Activated gamma-delta T cell treated with Interleukin-2 at 50 U/mL for 16 hours (primary cell): ENCODE measurements around the gene NUDT3.
"Not testable (repeated sequence)": the region's sequence is repeated elsewhere in the genome, so short reads cannot be mapped to it uniquely, and the experiment has no call there.

Experiments used
- DNase-seq: peaks from one replicate; pipeline ENCODE4 v3.0.0-alpha.2; 2020

Gene NUDT3

DNA sequence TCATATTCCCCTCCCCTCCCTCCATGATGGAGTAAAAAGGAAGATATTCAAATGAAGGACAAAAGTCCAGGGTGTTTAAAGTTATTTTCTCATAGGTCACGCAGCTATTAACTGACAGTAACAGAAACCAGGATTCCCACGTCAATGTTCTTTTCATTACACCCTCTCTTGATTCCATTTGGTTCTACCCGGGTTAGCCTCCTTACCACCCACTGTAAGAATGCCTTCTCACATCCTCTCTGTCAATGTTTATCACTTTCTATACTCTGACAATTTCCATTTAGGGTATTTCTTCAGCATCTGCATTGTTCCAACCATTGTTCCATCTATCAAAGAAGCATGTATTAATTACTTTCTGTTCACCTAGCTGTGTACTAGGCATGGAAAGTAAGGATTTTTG lies 52.1 kb downstream of the NUDT3 start:
- DNase-seq, result no peak

DNA sequence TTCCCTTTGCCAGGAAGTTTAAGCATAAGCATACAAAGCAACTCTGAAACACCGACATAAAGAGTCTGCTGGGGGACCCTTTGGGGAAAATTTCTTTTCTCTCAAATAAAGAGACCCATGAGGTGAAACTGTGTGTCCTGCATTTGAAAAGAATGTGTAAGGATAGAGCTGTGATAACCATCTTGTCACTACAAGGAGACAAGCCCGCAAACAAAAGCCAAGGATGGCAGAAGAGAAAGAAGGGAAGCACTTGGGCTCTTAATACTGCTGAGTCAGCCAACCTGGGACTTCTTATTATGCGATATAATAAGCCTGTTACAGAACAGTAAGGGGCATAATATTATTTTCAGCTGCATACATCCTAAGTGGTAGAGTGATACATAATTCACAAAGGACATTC lies 52.5 kb downstream of the NUDT3 start:
- no peak for DNase-seq

DNA sequence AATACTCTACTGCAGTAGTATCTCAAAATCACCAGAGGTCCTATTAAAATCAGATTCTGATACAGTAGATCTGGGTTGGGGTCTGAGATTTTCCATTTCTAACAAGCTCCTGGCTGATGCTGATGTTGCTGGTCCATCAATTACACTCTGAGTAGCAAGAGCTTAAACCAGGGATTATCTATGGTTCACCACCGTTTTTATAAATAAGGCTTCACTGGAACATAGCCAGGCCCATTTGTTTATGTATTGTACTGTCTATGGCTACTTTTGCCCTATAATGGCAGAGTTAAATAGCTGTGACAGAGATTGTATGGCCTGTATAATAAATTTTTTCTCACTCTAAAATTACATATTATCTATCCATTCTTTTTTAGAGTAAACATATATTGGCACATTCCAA lies 53.0 kb downstream of the NUDT3 start:
- DNase-seq, result no peak

DNA sequence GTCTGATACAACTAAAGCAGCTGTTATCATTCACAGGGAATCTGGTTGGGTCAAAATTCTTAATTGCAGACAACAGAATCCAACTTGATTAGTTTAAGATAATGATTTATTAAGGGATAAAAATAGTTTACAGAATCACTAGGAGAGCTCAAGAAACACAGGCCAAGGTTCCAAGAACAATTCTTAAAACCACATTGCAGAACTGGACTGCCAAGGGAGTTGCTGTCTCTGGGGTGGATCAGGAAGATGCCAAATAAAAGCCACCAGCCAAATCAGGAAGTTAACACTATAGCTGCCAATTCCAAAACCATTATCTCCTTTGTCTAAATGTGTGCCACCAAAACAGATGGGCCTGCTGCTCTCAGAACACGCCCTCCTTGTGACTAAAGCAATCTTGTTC lies 53.7 kb downstream of the NUDT3 start:
- DNase-seq, result no peak

DNA sequence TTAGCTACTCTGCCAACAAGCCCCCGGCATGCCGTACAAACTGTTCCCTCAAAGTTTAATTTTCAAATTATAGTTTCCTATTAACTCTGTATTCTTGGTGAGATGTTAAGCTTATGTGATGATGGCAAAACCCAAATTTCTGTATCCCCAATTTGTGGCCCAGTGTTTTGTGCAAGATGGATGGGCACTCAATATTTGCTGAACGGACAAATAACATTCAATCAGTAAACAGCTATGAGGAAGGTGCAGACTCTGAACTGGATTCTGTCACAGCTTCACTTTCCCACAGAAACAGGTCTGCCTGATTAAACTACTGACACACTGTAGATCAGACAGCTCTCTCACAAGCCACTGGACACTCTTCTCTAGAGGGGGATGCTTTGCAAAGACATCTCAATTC lies 54.1 kb downstream of the NUDT3 start:
- DNase-seq, result no peak

DNA sequence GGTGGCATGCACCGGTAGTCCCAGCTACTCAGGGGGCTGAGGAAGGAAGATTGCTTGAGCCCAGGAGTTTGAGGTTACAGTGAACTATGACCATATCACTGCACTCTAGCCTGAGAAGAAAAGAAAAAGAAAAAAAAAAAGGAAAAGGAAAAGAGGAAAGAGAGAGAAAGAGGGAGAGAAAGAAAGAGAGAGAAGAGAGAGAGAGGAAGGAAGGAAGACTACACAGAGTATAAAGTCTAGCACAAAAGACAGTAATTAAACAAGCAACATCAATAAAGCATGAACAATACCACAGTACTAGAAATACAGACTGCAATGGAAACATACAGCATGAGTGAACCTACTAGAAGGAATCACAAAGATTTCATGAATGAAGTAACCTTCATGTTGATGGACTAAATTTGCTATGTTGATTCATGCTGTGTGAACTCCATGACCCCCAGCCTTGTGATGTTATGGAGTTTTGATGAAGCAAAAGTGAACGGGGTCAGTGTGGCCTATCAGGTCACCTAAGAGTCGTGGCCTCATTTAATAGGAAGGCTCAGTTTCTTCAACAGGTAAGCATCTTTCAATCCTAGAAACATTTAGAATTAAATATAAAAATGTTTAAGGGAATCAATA lies 57.6 kb downstream of the NUDT3 start:
- no peak for DNase-seq

DNA sequence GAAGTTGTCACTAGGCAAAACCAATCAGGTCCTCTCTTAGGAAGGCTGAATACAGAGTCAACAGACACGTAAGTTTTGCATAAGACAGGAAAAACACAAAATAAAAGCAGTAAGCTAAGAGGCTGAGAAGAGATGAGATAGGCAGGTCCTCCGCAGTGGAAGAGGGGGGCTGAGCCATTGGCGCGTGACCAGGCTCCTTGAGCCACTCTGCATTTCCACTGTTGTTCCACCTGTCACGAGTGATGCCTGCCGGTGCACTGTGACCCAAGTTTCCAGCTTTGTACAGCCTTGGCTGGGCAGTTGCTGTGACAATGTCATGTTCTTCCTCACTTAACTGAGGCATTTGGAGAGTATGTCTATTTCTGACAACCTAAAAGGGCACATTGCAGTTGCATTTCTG lies 58.6 kb downstream of the NUDT3 start:
- no peak for DNase-seq

DNA sequence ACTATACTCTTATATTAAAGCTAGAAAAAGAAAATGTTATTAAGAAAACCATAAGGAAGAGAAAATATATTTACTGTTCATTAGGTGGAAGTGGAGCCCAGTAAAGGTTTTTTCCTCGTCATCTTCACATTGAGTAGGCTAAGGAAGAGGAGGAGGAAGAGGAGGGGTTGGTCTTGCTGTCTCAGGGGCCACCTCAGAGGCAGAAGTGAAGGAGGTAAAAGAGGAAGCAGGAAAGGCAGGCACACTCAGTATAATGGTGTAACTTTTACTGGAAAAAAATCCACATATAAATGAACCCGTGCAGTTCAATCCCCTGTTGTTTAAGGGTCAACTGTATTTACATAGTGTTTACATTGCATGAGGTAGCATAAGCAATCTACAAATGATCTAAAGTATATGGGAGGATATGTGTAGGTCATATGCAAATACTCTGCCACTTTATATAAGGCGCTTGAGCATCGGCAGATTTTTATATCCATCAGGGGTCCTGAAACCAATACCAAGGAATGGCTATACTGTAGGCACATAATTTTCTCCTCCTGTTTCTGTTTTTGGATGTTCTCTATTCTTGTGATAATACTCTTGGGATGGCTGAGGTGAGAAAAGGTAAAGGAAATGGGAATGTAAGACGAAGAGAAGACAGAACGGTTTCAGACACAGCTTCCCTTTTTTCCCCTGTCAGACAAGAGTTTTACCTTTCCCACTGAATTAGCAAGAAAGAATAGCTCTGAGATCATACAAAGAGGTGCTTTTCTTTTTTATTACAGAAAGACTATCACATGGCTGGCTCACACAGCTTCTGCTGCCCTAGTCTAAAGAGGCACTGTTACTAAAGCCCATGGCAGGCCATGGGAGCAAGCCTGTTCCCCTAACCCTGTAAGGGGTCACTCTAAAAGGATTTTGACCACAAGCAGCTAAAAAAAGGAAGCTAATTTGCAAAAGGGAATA lies 59.9 kb downstream of the NUDT3 start:
- DNase-seq, result no peak

DNA sequence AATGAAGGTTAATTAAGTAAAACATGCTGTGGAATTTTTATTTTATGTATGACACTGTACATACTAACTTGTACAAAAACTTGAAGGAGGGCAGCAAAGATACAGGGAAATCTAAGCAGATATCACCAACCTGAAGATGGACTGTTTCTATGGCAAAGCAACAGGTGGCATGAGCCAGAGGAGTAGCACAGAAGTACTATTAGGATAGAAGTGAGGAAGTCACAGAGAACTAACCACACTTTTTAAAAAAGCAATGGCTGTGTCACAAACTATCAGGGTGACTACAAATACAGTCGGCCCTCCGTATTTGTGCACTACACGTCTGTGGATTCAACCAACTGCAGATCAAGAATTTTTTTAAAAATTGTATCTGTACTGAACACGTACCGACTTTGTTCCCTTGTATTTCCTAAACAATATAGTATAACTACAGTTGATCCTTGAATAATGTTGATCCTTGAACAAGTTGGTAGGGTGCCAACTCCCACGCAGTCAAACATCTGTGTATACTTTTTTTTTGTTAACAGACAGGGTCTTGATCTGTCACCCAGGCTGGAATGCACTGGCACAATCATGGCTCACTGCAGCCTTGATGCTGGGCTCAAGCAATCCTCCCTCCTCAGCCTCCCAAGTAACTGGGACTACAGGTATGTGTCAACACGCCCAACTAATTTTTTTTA lies 61.0 kb downstream of the NUDT3 start:
- no peak for DNase-seq

DNA sequence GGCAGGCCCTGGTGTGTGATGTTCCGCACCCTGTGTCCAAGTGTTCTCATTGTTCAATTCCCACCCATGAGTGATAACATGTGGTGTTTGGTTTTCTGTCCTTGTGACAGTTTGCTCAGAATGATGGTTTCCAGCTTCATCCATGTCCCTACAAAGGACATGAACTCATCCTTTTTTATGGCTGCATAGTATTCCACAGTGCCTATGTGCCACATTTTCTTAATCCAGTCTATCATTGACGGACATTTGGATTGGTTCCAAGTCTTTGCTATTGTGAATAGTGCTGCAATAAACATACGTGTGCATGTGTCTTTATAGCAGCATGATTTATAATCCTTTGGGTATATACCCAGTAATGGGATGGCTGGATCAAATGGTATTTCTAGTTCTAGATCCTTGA lies 62.7 kb downstream of the NUDT3 start:
- DNase-seq, result not testable (repeated sequence)

DNA sequence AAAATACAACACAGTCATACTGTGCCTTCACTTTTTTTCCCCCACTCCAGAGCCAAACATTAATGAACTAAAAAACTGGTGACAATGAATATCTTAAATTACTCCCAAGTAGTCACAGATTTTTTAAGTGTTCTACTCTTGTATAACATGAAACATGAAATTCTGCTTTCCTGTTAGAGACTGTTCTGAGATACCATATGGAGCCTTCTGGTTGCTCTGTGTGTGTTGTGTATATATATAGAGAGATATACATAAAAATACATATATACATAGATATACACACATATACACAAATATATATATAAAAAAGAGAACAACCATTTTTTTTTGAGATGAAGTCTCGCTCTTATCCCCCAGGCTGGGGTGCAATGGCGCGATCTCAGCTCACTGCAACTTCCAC lies 63.5 kb downstream of the NUDT3 start:
- no peak for DNase-seq

DNA sequence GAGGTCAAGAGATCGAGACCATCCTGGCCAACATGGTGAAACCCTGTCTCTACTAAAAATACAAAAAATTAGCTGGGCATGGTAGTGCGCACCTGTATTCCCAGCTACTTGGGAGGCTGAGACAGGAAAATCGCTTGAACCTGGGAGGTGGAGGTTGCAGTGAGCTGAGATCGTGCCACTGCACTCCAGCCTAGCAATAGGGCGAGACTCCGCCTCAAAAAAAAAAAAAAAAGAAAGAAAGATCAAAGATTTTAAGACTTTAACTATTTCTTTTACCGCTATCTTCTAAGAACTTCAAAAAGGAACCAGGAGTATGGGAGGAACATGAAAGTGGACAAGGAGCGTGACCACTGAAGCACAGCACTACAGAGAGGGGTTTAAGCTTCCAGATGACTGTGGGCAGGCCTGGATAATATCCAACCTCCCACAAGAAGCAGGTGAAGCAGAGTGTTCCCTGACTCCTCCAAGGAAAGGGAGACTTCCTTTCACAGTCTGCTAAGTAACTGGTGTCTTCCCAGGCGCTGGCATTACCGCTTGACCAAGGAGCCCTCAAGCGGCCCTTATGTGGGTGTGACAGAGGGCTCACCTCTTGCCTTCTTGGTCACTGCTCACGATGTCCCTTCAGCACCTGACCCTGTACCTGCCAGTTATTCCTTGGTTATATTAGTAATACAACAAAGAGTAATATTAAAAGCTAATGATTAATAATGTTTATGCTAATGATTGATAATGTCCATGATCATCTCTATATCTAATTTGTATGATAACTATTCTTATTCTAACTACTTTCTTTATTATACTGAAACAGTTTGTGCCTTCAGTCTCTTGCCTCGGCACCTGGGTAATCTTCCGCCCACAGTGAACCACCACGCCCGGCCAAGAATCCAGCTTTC lies 64.9 kb downstream of the NUDT3 start:
- not testable (repeated sequence) for DNase-seq

DNA sequence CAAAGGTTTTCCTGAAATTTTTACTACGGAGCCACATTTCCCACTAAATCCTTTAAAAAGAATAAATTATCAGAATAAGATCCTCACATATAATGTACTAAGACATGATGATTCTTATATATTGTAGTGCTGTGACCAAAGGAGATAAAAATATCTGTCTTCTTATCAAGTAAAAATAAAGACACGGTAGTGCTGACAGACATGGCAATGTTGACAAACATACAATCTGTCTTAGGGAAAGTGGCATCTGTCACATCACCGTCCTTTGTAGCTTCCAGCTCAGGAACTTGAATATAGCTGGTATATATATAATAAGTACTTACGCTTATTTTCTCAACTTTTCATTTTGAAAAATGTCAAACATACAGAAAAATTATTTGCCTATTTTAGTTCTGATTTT lies 66.8 kb downstream of the NUDT3 start:
- DNase-seq, result no peak

DNA sequence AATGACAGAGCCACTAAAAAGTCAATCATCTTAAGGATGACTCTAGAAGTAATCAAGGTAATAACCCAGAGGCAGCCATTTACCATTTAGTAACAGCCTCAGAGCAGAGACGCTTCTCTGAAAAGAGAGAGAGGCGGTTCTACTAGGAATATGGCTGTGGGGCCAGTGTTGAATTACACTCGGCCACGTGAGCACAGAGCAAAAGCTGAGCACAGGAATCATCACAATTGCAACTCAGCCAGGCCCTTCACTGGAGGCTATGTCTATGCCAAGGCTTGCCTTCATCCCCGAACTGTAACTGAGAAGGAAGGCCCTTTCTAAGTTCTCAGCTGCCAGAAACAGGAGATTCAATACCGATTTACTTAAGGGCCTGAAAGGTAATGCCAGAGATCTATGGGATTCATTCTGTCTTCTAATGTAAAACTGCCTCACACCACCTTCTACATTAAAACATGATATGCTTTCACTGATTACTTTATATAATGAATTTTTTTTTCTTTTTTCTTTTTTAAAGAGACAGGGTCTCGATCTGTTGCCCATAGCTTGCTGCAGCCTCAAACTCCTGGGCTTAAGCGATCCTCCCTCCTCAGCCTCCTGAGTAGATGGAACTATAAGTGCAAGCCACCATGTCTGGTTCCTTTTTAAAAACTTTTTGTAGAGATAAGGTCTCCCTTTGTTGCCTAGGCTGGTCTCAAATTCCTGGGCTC lies 67.6 kb downstream of the NUDT3 start:
- DNase-seq, result no peak

DNA sequence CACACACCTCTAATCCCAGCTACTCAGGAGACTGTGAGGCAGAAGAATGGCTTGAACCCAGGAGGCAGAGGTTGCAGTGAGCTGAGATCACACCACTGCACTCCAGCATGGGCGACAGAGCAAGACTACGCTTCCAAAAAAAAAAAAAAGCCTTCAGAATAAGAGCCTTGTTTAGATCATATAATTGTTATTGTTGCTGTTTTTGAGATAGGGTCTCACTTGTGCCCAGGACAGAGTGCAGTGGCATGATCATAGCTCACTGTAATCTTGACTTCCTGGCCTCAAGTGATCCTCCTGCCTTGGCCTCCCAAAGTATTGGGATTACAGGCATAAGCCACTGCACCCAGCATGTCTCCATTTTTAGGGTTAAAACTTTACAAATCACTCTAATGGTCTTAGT lies 68.2 kb downstream of the NUDT3 start:
- not testable (repeated sequence) for DNase-seq

DNA sequence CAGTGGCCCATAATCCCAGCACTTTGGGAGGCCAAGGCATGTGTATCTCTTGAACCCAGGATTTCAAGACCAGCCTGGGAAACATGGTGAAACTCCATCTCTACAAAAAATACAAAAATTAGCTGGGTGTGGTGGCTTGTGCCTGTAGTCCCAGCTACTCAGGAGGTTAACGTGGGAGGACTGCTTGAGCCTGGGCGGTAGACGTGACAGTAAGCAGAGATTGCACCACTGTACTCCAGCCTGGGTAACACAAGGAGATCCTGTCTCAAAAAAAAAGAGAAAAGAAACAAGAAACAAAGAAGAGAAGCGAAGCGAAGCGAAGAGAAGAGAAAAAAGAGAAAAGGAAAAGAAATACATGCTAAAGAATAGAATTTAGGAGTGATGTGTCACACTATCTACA lies 69.2 kb downstream of the NUDT3 start:
- DNase-seq, result no peak

DNA sequence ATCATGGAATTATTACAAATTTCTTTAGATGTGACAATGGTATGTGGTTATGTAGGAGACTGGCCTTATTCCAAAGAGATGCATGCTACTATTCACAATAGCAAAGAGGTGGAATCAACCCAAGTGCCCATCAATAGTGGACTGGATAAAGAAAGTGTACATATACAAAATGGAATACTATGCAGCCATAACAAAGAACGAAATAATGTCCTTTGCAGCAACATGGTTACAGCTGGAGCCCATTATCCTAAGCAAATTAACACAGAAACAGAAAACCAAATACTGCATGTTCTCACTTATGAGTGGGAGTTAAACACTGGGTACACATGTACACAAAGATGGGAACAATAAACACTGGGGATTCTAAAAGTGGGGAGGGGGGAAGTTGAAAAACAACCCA lies 69.7 kb downstream of the NUDT3 start:
- no peak for DNase-seq

DNA sequence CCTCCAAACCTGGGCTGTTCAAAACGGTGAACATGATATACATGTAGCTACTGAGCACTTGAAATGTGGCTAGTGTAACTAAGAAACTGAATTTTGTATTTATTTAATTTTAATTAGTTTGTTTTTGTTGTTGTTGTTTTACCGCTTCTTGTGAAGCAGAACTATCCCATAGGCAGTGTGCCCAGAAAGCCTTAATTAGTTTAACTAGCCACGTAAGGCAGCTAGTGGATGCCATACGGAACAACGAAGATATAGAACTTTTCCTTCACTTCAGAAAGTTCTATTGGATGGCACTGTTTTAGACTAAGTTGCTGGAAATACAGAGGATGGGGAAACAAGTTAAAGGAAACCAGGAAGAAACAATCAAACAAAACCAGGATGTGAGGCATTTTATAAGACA lies 70.6 kb downstream of the NUDT3 start:
- DNase-seq, result no peak

DNA sequence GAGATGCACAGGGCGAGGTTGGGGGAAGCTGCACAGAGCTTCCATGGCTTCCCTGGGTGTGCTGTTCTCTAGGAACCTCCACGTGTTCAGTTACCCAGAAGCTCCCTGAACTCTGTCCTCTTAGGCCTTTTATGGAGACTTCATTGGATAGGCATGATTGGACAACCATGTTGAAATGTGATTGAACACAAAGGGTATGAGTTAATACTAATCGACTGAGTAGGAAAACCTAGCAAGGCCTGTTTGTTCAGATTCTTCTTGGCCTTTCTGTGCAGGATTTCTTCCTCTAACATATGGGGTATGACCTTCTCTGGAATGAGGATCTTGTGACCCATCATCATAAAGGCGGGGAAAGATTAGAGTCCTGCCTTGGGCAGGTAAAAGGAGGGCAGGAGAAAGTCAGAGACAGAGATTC lies 73.0 kb downstream of the NUDT3 start:
- no peak for DNase-seq

DNA sequence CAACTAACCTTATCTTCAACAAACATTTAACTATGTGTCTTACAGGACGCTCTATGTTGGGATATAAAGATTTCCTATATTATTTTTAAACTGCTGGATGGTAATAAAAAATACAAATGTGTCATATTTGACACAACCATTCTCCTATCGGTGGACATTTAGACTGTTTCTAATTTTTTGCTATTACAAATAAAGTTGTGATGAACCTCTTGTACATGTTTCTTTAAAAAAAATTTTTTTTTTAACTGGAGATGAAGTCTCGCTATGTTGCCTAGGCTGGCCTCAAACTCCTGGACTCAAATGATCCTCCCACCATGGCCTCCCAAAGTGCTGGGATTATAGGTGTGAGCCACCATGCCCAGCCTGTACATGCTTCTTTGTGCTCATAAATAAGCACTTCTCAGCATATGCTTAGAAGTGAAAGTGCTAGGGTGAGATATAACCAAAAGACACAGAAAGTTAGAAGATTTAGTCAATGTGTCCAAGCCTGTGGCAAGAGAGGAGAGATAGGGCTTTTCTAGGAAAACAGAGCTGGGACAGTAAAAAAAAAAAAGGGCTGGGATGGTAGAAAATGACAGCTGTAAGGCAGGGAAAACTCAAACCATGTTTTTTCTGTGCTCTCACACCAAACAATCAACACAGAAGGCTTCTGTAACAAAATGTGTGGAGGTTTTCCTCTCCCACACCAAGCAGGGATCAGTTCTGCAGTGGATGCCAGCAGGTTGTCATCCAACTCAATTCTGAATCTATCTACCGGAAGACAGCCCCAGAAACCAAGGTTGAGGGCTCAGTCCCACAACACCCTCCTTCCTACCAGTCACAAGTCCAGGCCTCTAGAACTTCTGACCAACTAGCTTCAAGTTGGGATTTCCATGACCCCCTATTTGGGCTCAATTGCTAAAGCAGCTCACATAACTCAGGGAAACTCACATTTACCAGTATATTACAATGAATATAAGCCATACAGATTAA lies 73.7 kb downstream of the NUDT3 start:
- DNase-seq, result no peak
